GM12801 (cell line): ENCODE data around the gene HSPB1.
A peak's percentile ranks its signal among the peaks of the same experiment; 100 is the strongest.

Experiments
- TF ChIP-seq, protein P1 (sequence below): IDR thresholded peaks from one replicate; pipeline ENCODE4 v1.5.1; 2011; ENCODE audit warnings: control low read depth; ENCODE audit not compliant: insufficient read length; ENCODE audit errors: extremely low read depth

Gene HSPB1

DNA sequence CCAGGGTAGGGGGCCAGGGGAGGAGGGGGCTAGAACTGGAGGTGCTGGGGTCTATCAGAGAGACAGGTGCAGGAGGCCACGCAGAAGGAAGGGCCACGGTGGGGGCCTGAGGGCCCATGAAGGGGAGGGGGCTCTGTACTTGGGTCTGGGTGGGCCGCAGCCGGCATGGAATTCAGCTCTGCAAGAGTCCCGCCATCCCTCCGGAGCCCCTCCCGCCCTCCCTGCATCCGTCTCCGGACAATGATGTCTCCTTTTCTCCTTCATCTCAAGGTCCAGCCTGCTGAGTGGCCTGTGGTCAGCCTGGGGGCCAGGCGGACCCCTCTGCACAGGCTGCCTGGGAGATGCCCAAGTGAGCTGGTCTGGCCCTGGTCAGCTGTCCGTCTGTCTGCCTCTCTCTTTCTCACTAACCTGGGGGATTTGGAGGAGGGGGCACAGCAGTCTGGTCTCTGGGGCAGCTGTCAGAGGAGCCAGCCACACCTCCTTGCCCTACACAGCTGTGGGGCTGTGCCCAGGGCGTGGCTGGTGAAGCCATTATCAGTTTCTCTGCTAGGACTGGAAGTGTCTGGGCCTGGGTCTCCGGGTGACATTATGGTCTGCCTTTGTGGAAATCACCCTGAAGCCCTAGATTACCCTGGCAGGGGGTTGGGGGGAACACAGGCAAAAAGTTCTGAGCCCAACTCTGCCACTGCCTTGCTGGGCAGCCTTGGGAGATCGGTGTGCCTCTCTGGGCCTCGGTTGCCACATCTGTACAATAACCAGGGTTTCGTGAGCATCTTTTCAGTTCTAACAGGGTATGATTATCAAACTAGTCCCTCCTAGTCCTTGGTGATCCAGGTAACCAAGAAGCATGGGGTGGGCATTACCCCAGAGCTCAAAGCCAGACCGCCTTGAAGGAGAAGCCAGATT, 19.0 kb upstream of the HSPB1 start:
- TF ChIP-seq, protein P1, sequence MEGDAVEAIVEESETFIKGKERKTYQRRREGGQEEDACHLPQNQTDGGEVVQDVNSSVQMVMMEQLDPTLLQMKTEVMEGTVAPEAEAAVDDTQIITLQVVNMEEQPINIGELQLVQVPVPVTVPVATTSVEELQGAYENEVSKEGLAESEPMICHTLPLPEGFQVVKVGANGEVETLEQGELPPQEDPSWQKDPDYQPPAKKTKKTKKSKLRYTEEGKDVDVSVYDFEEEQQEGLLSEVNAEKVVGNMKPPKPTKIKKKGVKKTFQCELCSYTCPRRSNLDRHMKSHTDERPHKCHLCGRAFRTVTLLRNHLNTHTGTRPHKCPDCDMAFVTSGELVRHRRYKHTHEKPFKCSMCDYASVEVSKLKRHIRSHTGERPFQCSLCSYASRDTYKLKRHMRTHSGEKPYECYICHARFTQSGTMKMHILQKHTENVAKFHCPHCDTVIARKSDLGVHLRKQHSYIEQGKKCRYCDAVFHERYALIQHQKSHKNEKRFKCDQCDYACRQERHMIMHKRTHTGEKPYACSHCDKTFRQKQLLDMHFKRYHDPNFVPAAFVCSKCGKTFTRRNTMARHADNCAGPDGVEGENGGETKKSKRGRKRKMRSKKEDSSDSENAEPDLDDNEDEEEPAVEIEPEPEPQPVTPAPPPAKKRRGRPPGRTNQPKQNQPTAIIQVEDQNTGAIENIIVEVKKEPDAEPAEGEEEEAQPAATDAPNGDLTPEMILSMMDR, result no peak

DNA sequence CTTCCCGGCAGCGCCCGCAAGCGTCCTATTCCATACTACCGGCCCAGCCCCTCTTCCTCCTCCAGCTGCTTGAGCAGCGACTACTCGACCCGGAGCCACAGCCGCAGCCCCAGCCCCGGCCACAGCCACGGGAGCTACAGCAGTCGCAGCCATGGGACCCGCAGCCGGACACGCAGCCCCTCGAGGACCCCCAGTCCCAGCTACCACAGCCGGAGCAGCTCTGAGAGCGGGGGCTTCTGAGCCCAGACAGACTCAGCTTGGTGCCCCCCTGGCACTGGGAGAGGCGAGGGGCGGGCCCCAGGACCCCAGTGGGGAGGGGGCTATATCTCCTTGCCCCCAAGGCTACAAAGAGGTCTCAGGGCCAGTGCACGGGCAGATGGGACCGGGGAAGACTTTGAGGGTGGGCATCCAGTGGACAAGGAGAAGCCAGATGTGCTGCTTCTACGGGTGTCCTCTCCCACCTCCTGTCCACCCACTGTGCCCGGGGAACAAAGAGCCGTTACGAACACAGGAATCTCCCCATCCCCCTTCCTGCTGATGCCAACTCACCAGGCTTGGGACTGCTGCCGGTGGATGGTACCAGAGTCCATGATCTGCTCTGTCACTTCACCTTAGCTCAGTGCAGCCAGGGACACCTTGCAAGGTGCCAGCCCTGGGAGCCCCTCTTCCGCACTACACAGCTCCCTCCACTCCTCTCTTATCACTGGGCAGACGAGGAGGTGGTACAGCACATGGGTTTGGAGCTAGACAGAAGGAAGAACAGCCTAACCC, 16.7 kb upstream of the HSPB1 start:
- TF ChIP-seq, protein P1, result no peak

DNA sequence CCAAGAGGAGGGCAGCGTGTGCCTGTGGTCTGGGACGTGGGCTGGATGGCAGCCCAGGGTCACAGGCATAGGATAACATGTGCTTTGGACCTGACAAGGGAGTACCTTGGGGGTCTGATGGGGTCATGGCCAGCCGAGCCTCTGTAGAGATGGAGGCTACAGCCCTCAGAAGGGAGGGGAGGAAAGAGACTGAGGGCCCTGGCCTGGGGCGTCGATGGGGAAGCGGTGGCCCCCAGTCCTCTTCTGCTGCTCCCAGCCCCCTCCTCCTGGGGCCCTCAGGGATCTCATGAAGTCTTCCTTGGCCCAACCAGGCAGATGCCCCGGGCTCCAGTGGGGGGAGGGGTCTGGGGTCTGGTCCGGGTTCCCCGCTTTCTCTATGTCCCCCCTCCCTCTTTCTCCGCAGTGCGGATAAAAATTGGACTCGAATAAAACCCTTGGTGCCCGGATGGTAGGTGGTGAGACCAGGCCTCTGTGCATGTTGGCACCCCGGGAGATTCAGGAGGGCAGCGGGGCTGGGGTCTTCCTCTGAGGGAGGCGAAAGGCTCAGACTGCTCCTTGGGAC, 15.6 kb upstream of the HSPB1 start:
- TF ChIP-seq, protein P1, result no peak

DNA sequence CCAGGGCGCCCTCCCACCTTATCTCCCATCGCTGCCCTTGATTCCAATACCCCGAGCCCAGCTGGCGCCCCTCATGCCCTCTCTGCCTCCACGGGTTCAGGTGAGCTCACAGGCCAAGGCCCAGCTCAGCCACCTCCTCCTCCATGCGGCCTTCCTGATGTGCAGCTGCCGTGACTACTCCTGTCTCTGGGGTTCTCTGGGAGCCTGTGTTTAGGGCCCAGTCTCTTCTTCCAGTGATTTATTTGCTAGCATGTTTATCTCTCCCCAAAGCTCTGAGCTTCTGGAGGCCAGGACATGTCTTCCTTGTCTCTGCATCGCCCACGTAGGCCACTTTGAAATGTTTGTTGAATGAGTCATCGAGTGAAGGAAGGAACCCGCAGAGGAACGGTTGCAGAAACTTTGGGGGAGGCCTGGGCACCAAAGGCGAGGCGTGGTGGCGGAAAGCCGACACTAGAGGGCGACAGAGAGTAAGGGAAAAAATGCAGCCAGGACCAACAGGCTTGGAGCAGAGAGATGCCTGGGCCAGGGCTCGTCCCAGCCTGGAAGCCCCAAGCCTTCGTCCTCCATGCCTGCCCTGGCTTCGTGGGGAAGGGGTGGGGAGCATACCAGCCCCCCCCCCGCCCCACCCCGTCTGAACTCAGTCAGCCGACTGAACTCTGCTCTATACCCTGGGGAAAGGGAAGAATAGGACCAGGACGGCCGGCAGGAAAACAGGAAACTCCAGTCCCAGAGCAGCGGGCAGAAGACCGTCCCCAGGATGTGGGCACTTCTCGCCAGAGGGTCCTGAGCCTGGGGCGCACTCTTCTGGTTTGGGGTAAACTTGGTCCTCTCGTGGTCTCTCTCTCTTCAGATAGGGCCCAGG, 10.9 kb upstream of the HSPB1 start:
- TF ChIP-seq, protein P1, result peak; percentile 60

DNA sequence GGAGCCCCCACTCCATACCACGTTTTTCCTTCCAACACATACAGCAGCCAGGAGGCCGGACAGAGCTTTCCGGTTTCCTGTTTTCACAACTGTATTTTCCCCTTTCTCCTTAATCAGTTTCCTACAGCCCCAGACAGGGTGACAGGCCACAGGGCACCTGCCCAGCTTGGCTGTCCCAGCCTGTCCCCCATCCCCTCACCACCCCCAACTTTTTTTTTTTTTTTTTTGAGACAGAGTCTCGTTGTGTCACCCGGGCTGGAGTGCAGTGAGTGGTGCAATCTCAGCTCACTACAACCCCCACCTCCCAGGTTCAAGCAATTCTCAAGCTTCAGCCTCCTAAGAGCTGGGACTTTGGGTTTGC, 10.3 kb upstream of the HSPB1 start:
- TF ChIP-seq, protein P1, result no peak

DNA sequence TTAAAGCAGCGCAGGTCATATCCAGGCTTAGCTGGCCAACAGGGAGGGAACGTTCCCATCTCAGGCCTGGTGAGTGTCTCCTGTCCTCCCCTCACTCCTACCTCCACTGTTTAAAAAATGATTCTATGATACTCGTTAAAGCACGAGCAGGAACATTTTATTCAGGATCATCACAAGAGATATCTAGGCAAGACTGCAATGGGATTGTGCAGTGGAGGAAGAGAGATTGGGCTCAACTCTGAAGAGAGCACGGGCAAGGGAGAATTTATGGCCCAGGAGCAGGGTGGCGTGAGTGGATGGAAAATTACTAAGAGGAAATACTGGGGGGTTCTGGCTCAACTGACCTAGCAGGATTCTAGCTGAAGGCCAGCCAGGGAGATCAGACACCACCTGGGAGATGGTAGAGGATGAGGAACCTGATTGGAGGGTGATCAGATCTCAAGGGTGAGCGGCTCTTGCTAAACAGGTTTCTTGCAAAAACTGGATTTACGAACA, 9.0 kb upstream of the HSPB1 start:
- TF ChIP-seq, protein P1, result no peak
